Pancreas (tissue), 10 donors: Measurements from ENCODE around the gene BRIP1. TPM values are rescaled to one million over a fixed set of nuclear protein-coding genes. Genes with fewer than 3 reads are reported as not detected.

Experiments
- ATAC-seq, 4 donors: fragments of 200-7000 bp; cut with Tn5 transposase; one replicate each; pipeline versions ENCODE4 v1.8.0 to v1.9.1; 2020; ENCODE audit warnings: mild to moderate bottlenecking in 4 of 4, moderate library complexity in 4 of 4
- DNase-seq, 6 donors: peaks; one replicate each; pipeline ENCODE4 v3.0.0-alpha.2; 2020
- FAIRE-seq: peaks from 2 replicates; lab custom pipeline; 2012; peaks lifted over from hg19 to GRCh38; lab: Jason Lieb, UNC
- H3K27ac ChIP-seq, 4 donors: fragments of 200-600 bp; sonication (generic); 1 replicate in 3 of 4; 2 replicates in 1 of 4; pipeline versions ENCODE4 v1.5.0 to v1.8.0; 2020
- H3K27me3 ChIP-seq, 4 donors: fragments of 200-600 bp; one replicate each; pipeline ENCODE4 v1.8.0; 2021
- H3K36me3 ChIP-seq, 3 donors: fragments of 200-600 bp; sonication (generic) in 1 of 3; one replicate each; pipeline versions ENCODE4 v1.5.0 to v1.8.0; 2020 to 2021
- H3K4me1 ChIP-seq, 3 donors: fragments of 200-600 bp; one replicate each; pipeline ENCODE4 v1.8.0; 2021
- H3K4me3 ChIP-seq, 4 donors: fragments of 200-600 bp; sonication (generic) in 2 of 4; one replicate each; pipeline versions ENCODE4 v1.5.0 to v1.8.0; 2020 to 2021
- H3K9me3 ChIP-seq, 4 donors: fragments of 200-600 bp; one replicate each; pipeline ENCODE4 v1.8.0; 2021
- CTCF ChIP-seq, 4 donors: fragments of 200-600 bp; sonication (generic) in 3 of 4; IDR thresholded peaks; one replicate each; pipeline versions ENCODE4 v1.5.0 to v1.8.0; 2021; ENCODE audit warnings: antibody characterized with exemption in 4 of 4
- WGBS, 2 donors: extraction: QIAGEN DNeasy Blood & Tissue Kit; methylation state at CpG; one replicate each; pipeline ENCODE4 v1.1.7; 2013; 5-methylcytosine and 5-hydroxymethylcytosine counted together
- intact Hi-C, 3 donors: fragments of 100-400 bp; cut with DNase I; formaldehyde crosslinking; loops; one replicate each; pipeline versions ENCODE4 v1.11.1 to v1.14.2; 2022
- polyA plus RNA-seq, 2 donors: library from polyadenylated mRNA; stranded (reverse); fragments of 200-250 nt; gene quantifications; one replicate each; pipeline ENCODE4 v1.2.3, GENCODE V29; 2013
- total RNA-seq, 6 donors: library from RNA; stranded (reverse); fragmentation: NEBNext Ultra II Directional in 4 of 6; extraction: Animal tissue kit (Norgen Biotek cat#: 25700) in 4 of 6; gene quantifications; one replicate each; pipeline versions ENCODE4 v1.2.1 to v1.2.4, GENCODE V29; 2021 to 2023
- donor health status: healthy with polysubstance abuse.
- donor health status: DM: no; HTN: no; CAD: no; lungs with moderate emphysema.
- donor health status: DM: no; HTN: no; CAD: no.
- donor health status: control.
- donor health status: control.
- donor health status: Bipolar disorder and iron deficiency.
- donor health status: DM: yes; HTN: yes; CAD: no.
- donor health status: DM: no; HTN: no; CAD: no.
- donor health status: DM: no; HTN: no; CAD: no.
- donor health status: DM: yes; HTN: yes; CAD: no.

BRIP1 gene
- total and polyA plus RNA-seq, 8 donors: 0.09 to 0.59 (median 0.29) TPM

GRCh38 chr17:61770752-61771533 is 92.4 kb downstream of the BRIP1 start:
- ATAC-seq (no peak), DNase-seq (no peak), FAIRE-seq (no peak)
- no peak overlapping the region for H3K4me3 ChIP-seq
- H3K9me3 ChIP-seq: no peaks in the 10 kb centered on the region
- H3K27me3 ChIP-seq: no peaks in the 10 kb centered on the region
- H3K4me1 ChIP-seq: no peaks in the 10 kb centered on the region
- no peak for TF ChIP-seq CTCF (IDR thresholded peaks at IDR 0.05)
- WGBS, 2 donors: 87 to 91% methylated on average over 2 of the region's 2 CpGs
- intact Hi-C loops: no loop called here
- H3K27ac ChIP-seq: no peak overlapping the region
- H3K36me3 ChIP-seq: no peaks in the 10 kb centered on the region

- H3K27me3 ChIP-seq: no peaks in the 10 kb centered on the region
- intact Hi-C loops: no loop called here
- H3K4me3 ChIP-seq: no peak overlapping the region
- no peaks in the 10 kb centered on the region for H3K9me3 ChIP-seq
- H3K4me1 ChIP-seq: no peaks in the 10 kb centered on the region
- ATAC-seq (no peak), DNase-seq (no peak), FAIRE-seq (no peak)
- TF ChIP-seq CTCF (IDR thresholded peaks at IDR 0.05): no peak
- no peak overlapping the region for H3K27ac ChIP-seq
- H3K36me3 ChIP-seq: no peaks in the 10 kb centered on the region
Measured at GRCh38 chr17:61770043-61770442, 93.3 kb downstream of the BRIP1 start.

- DNase-seq (no peak), ATAC-seq (no peak), FAIRE-seq (no peak)
- Histone ChIP-seq H3K9me3 (no peaks in the 10 kb centered on the region), H3K4me3 (no peak overlapping the region), H3K27me3 (no peaks in the 10 kb centered on the region), H3K36me3 (no peaks in the 10 kb centered on the region), H3K27ac (no peak overlapping the region), H3K4me1 (no peaks in the 10 kb centered on the region)
- no peak for TF ChIP-seq CTCF (IDR thresholded peaks at IDR 0.05)
- intact Hi-C loops: no loop called here
- 91 to 93% methylated on average over 3 of the region's 3 CpGs for WGBS, 2 donors
Measured at GRCh38 chr17:61768405-61768804, 94.9 kb downstream of the BRIP1 start.

GRCh38 chr17:61766520-61766919 is 96.8 kb downstream of the BRIP1 start:
- Histone ChIP-seq H3K36me3 (no peaks in the 10 kb centered on the region), H3K27ac (no peak overlapping the region), H3K27me3 (no peaks in the 10 kb centered on the region), H3K9me3 (no peaks in the 10 kb centered on the region), H3K4me1 (no peaks in the 10 kb centered on the region), H3K4me3 (no peak overlapping the region)
- FAIRE-seq (no peak), DNase-seq (no peak), ATAC-seq (no peak)
- intact Hi-C loops: no loop called here
- WGBS, 2 donors: 85% methylated on average over 2 of the region's 2 CpGs
- TF ChIP-seq CTCF (IDR thresholded peaks at IDR 0.05): no peak

- Histone ChIP-seq H3K36me3 (no peaks in the 10 kb centered on the region), H3K4me3 (no peak overlapping the region), H3K9me3 (no peaks in the 10 kb centered on the region), H3K27ac (no peak overlapping the region), H3K27me3 (no peaks in the 10 kb centered on the region), H3K4me1 (no peaks in the 10 kb centered on the region)
- intact Hi-C loops: no loop called here
- 96 to 98% methylated on average over 1 of the region's 1 CpG for WGBS, 2 donors
- no peak for ATAC-seq
- DNase-seq: no peak
- no peak for FAIRE-seq
- TF ChIP-seq CTCF (IDR thresholded peaks at IDR 0.05): no peak
Measured at GRCh38 chr17:61764846-61765245, 98.5 kb downstream of the BRIP1 start.
